GM19467 (cell line): ENCODE data around the gene UBAP2L.
"Not testable (repeated sequence)": the region's sequence is repeated elsewhere in the genome, so short reads cannot be mapped to it uniquely, and the experiment has no call there.

Experiments
- ATAC-seq: cut with Tn5 transposase; IDR thresholded peaks from one replicate; pipeline ENCODE4 v1.9.1; 2021; ENCODE audit warnings: mild to moderate bottlenecking, moderate library complexity; ENCODE audit not compliant: unreplicated experiment

The UBAP2L gene

GRCh38 chr1:154193821-154194220 lies 26.9 kb upstream of the UBAP2L start:
- ATAC-seq, result no peak

DNA sequence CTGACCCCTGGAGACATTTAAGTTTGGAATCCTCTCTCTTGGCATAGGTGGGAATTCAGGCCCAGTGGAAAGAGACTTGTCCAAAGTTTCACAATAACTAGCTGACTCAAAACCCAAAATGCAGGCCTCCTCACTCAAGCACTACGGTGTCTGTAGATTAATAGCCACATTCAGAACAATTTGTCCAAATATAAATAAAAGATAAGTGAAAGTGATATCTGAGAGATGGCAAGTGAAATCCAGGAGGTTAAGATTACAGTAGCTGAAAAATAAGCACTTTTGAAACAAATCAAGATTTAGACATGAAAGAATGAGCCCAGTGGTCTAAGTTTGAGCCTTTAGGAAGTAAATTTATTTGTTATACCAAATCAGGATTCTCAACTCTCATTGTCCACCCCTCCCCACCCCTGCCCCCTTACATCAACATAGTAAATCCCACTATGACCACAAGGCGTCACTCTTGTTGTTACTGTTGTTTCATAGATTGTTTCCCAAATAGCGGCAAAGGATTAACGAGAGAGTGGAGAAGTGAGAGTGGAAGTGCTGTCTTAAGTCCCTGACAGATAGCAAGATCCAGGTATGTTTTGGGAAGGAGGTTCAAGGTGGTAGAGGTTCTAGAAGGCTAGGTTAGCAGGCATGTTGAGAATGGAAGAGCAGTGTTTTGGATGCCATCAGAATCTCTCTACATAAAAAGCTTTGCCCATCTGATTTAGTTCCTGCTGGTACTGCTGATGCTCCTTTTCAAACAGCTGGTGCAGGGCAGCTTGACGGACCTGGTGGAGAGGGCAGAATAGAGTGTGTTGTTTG lies 21.8 kb upstream of the UBAP2L start:
- no peak for ATAC-seq

DNA sequence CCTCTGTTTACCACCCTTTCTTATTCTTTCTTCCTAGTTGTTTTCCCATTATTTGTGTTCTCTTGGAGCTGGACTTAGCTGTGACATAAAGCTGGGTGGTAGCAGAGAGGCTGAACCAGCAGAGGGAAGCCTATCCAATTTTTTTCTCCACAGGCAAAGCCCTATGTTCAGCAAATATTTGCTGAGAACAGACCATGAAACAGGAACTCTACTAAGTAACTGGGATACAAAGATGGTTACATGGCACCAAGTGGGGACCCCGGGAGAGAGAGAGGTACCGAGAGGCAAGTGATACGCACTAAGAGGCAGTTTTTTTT lies 21.2 kb upstream of the UBAP2L start:
- no peak for ATAC-seq

DNA sequence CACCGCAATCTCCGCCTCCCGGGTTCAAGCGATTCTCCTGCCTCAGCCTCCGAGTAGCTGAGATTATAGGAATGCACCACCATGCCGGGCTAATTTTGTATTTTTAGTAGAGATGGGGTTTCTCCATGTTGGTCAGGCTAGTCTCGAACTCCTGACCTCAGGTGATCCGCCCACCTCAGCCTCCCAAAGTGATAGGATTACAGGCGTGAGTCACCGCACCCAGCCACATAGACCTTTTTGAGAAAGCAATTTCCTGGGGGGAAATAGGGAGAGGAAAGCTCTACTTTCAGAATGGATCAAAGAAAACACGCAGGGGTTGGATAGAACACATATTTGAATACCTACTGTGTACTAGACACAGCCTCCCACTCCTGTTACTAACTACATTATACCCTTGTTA lies 15.0 kb upstream of the UBAP2L start:
- ATAC-seq, result not testable (repeated sequence)

- no peak for ATAC-seq
Measured at GRCh38 chr1:154206196-154206595, 14.6 kb upstream of the UBAP2L start, which contains the start of gene CFAP141. Gene CFAP141, minus strand, starts transcription at chr1:154206333. Its CDS starts 26 bp downstream, at chr1:154206307.

DNA sequence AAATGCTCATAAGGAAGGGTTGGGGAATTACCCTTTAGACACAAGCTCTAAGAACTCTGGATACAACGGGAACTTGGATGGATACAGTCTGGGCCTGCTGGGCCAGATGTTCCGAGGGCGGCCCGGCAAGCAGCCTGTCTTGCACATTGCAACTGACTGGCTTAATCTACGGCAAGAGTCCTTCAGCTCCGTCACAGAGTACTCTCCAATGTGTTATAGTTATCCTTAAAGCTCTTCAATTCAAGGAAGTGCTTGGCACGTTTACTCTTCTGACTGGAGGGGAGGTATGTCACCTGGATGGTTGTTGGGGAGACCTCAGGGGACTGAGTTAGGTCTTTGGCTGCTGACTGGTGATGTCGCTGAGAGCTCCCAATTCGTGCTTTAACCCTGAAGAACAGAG lies 13.5 kb upstream of the UBAP2L start:
- ATAC-seq, result no peak

- no peak for ATAC-seq
Measured at GRCh38 chr1:154208677-154209388, 11.9 kb upstream of the UBAP2L start.

DNA sequence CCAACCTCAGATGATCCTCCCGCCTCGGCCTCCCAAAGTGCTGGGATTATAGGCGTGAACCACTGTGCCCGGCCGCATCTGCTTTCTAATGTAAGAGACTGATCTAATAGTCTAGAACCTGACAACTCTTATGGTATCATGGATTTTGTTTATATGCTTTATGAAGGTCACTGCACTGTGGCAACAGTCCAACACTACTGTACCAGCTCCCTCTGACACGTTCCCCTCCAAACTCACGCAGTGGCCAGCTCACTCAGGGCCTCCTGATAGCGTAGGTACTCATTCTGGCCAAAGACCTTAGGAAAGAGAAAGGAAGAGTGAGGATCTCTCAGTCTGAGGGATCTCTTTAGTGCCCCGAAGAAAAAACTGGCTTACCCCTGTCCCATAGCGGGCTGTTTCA lies 8.7 kb upstream of the UBAP2L start:
- no peak for ATAC-seq

DNA sequence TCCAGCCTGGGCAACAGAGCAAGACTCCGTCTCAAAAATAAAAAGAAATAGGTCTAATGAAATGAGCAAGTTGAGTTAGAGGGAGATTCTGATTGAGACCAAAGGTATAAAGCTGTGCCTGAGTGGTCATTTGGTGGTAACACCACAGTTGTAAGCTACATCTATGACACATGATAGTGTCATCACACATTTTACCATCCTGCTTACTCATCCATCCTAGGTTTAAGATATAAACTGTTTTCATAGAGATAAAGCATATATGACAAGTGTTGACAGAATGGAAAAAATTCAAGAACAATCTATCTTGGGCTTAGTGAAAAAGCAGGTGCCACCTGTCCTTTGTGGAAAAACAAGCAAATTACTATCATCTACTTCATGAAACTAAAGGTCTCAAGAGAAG lies 7.5 kb upstream of the UBAP2L start:
- ATAC-seq, result no peak

DNA sequence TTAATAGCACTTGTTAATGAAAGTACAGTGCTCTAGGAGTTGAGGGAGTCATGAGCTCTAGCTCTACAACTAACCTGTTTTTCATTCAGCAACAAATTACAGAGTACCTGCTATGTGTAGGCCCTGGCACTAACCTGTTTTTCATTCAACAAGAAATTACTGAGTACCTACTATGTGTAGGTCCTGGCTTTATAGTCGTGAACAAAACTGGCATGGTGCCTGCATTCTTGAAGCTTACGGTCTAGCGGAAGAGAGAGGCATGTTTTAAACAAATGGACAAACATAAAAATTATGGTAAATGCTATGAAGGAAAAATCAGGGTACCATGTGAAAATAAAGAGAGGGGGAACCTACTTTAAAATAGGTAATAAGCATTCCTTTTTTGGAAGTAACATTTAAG lies 2.2 kb upstream of the UBAP2L start:
- no peak for ATAC-seq

GRCh38 chr1:154219541-154219940 lies 1.2 kb upstream of the UBAP2L start:
- ATAC-seq, result no peak

GRCh38 chr1:154220970-154221277 lies 169 bp downstream of the UBAP2L start:
- ATAC-seq, result no peak

DNA sequence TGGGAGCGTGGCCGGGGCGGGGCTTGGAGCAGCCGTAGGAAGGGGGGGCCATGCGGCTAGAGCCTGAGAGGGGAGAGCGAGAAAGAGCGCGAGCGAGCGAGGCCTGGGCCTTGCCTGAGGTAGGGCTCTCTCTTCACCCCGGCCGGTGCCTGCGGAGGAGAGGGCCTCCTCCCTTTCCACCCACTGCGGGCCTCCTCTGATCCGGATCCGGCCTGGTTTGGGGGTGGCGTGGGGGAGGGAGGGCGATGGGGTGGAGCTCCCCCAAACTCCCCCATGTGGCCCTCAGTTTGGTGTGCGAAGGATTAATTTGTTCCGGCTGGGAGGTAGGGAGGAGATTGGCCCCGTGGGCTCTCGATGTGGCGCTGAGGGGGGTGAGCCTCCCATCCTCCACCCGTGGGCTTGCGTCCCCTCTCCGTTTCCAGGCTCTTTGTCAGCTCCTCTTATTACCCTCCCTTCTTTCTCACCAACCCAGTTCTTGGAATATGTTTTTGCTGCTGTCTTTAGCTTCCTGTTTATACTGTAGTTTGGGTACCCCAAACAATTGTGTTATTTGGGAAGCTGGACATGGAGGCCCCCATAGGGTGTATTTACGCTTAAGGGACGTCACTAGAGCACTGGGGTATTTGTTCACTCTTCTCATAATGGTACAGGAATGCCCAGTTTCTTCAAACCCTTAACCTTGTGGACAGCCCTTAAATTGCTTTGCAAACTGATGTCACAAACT lies 685 bp downstream of the UBAP2L start:
- ATAC-seq, result no peak

DNA sequence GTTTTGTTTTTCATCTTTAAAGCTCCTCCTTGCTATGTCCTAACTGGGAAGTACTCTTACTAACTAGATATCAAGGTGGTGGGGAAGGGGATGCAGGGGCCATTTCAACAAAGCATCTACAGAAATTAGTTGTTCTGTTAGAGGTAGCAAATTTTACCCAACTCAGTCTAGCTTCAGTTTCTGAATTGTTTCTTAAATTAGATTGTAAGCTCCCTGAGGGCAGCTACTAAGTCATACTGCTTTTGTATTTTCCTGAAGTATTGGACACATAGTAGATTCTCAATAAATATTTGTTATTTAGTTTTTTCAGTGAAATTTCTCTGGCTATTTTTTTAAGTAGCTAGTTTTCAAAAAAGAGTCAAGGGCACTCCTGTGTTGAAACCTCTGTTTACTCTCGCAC lies 1.8 kb downstream of the UBAP2L start:
- no peak for ATAC-seq

DNA sequence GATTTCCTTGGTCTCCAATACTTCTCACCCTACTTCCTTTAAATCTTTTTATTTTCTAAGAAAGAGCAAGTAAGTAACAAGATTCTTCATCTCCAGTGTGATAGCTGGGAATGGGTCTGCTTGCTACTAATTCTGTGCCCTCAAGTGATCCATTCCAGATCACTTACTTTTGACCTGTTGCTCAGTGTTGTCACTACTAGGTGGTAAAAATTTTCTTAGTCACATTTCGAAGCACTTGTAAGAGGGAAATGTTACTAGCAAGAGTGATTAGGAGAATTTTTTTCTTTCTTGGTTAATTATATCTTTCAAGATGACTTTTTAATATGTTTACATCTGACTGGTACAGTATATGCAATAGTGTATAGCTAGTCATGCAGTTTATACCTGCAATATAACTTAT lies 2.2 kb downstream of the UBAP2L start:
- no peak for ATAC-seq

DNA sequence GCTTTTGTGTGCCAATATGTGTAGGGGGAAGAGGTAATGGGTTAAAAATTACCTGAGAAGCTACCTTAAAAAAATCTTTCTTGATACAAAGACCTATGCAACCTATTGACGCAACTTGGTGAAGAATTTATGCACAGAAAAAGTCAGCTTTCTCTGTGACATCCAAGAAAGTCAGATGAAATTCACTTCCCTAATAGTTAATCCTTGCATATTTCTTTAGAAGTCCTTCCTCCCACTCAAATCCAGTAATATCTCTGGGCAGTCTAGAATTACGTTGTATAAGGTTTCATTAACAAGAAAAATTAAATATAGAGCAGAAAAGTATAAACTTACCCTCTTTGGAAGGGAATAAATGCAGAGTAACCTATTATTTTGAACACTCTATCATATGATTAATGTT lies 2.9 kb downstream of the UBAP2L start:
- ATAC-seq, result no peak

- ATAC-seq, result no peak
Measured at GRCh38 chr1:154225370-154225769, 4.6 kb downstream of the UBAP2L start.

DNA sequence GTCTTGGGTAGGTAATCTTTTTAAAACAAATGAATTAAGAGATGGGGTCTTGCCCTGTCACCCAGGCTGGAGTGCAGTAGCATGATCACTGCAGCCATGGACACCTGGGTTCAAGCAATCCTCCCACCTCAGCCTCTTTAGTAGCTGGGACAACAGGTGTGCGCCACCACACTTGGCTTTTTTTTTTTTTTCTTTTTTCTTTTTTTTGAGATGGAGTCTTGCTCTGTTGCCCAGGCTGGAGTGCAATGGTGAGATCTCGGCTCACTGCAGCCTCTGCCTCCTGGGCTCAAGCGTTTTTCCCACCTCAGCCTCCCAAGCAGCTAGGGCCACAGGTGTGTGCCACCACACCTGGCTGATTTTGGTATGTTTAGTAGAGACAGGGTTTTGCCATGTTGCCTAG lies 10.4 kb downstream of the UBAP2L start:
- not testable (repeated sequence) for ATAC-seq

DNA sequence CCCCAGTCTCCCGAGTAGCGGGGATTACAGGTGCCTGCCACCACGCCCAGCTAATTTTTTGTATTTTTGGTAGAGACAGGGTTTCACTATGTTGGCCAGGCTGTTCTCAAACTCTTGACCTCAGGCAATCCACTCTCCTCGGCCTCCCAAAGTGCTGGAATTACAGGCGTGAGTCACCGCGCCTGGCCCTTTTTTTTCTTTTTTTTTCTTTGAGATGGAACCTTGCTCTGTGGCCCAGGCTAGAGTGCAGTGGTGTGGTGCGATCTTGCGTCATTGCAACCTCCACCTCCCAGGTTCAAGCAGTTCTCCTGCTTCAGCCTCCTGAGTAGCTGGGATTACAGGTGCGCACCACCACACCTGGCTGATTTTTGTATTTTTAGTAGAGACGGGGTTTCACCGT lies 12.4 kb downstream of the UBAP2L start:
- not testable (repeated sequence) for ATAC-seq

DNA sequence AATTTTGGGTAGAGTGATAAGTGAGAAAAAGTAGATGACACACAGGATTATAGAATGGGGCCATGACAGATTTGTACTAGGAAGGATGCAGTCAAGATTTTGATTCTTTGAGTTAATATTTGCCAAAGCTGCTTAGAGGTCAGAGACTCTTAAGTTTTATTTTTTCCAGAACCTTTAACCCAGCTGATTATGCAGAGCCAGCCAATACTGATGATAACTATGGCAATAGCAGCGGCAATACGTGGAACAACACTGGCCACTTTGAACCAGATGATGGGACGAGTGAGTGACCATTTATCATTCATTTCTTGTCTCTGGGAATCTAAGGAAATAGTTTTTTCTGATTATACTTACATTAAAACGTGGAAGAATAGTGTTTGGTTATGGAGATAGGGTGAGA lies 16.1 kb downstream of the UBAP2L start:
- no peak for ATAC-seq

DNA sequence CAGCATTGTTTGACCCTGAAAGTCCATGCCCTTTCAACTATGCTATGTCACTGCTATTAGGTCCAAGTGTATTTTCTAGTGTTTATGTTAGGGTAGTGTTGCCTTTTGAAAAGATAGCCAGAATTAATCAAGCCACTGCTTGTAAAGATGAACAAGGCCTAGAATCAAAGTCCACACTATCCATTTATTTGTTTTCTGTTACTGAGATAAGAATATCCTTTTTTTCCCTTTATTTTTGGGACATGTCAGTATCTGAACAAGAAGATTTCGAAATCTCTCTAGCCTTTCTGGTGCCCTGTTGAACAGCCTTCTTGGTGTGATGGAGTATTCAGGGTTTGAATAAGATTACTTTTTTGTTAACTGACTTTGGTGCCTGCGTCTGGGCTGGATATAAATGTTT lies 16.7 kb downstream of the UBAP2L start:
- ATAC-seq, result no peak

GRCh38 chr1:154237880-154238506 lies 17.2 kb downstream of the UBAP2L start:
- ATAC-seq, result no peak
